ENCODE data around the gene LRSAM1.

The LRSAM1 gene

GRCh38 chr9:127445851-127446712, 5.2 kb upstream of the LRSAM1 start:
- no peak overlapping the region for H3K27ac ChIP-seq
- H4K20me1 ChIP-seq = peaks cover 72% of the 10 kb centered on the region
- H3K4me3 ChIP-seq = no peak overlapping the region
- TF ChIP-seq Cebpa-rat (IDR thresholded peaks at IDR 0.05) = no peak
- no peak overlapping the region for H3K9ac ChIP-seq
- peaks cover 40% of the 10 kb centered on the region for H3K4me1 ChIP-seq
- peaks cover 26% of the 10 kb centered on the region for H3K9me3 ChIP-seq
- no peak overlapping the region for H3K4me2 ChIP-seq
- H3K36me3 ChIP-seq = peaks cover 89% of the 10 kb centered on the region
- no peaks in the 10 kb centered on the region for H3K27me3 ChIP-seq

DNA sequence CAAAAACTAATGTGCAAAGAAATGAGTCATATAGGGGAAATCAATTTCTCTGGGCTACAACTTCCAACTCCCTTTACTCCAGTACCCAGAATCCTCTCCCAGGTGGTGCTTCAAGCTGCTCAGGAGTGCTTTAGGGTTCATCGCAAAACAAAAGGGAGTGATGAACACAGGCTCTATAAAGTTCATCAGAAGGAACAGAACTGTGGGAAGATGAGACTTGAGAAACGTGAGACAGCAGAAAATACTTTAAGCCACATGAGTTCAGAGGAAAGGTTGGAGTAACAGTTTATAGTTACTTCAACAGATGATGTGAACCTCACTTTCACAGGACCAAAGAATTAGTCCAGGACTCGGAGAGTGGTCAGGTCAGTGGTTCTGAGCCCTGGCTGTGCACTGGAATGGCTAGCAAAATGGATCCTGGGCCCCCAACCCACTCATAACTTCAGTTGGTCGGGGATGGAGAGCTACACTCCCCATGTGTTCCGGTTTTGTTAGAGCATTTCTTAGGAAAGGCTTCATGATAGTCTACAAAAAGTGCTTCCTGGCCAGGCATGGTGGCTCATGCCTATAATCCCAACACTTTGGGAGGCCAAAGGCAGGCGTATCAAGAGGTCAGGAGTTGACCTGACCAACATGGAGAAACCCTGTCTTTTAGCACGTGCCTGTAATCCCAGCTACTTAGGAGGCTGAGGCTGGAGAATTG, 4.4 kb upstream of the LRSAM1 start:
- no peak overlapping the region for H3K27ac ChIP-seq
- peaks cover 81% of the 10 kb centered on the region for H3K36me3 ChIP-seq
- no peaks in the 10 kb centered on the region for H3K27me3 ChIP-seq
- TF ChIP-seq Cebpa-rat (IDR thresholded peaks at IDR 0.05) = no peak
- H3K4me2 ChIP-seq = no peak overlapping the region
- H3K9ac ChIP-seq = no peak overlapping the region
- no peak overlapping the region for H3K4me3 ChIP-seq
- H4K20me1 ChIP-seq = peaks cover 72% of the 10 kb centered on the region
- H3K9me3 ChIP-seq = peaks cover 26% of the 10 kb centered on the region
- peaks cover 40% of the 10 kb centered on the region for H3K4me1 ChIP-seq

- TF ChIP-seq Cebpa-rat (IDR thresholded peaks at IDR 0.05) = no peak
- Histone ChIP-seq H3K9ac (no peak overlapping the region), H3K36me3 (peaks cover 74% of the 10 kb centered on the region), H3K4me3 (no peak overlapping the region), H3K4me2 (peak overlapping the region; percentile 99; the same call in 1 of the 2 replicates), H3K4me1 (peaks cover 46% of the 10 kb centered on the region), H3K27me3 (no peaks in the 10 kb centered on the region), H3K27ac (no peak overlapping the region), H4K20me1 (peaks cover 72% of the 10 kb centered on the region), H3K9me3 (peaks cover 26% of the 10 kb centered on the region)
These were observed 3.7 kb upstream of the LRSAM1 start for GRCh38 chr9:127447416-127448111.

DNA sequence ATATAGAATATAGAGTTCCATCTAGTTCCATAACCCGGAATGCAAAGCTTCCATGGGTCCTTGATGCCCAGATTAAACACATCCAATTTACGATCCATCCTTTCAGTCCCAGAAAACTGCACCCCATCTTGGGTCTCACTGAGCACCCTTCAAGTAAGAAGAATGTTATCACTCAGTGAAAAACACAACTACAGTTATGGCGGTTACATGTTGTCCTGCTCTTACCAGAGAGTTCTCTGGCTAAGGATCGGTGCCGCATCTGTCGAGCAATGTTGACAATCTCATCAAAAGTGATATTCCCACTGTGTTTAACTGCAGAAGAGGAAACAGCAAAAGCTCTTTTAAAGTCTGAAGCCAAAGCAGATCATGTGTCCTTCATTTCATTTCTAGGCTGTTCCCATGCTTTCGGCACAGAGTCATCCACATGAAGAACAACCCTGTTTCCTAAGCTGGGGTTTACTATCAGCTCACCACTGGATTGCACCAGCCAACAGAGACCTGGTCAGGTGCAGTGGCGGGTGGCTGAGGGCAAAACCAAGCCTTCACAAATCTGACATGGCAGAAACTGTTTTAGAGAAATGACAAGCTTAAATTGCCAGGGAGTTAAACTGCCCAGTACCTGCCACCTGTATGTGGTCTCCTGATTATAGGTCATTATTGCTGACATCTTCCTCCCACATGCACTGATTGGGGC, 3.1 kb upstream of the LRSAM1 start:
- peaks cover 47% of the 10 kb centered on the region for H3K4me1 ChIP-seq
- peak overlapping the region; percentile 99 for H3K9ac ChIP-seq
- no peak overlapping the region for H3K27ac ChIP-seq
- peak overlapping the region; percentile 98 for H3K4me3 ChIP-seq
- peaks cover 72% of the 10 kb centered on the region for H4K20me1 ChIP-seq
- peak overlapping the region; percentile 99 for H3K4me2 ChIP-seq
- no peak for TF ChIP-seq Cebpa-rat (IDR thresholded peaks at IDR 0.05)
- H3K36me3 ChIP-seq = peaks cover 67% of the 10 kb centered on the region
- H3K9me3 ChIP-seq = peaks cover 26% of the 10 kb centered on the region
- no peaks in the 10 kb centered on the region for H3K27me3 ChIP-seq

- peak overlapping the region; percentile 98 for H3K4me3 ChIP-seq
- H3K36me3 ChIP-seq = peaks cover 63% of the 10 kb centered on the region
- peaks cover 66% of the 10 kb centered on the region for H4K20me1 ChIP-seq
- H3K27ac ChIP-seq = peak overlapping the region; percentile 99
- peak overlapping the region; percentile 99 for H3K9ac ChIP-seq
- peak overlapping the region; percentile 99 for H3K4me2 ChIP-seq
- no peak for TF ChIP-seq Cebpa-rat (IDR thresholded peaks at IDR 0.05)
- peaks cover 20% of the 10 kb centered on the region for H3K9me3 ChIP-seq
- no peaks in the 10 kb centered on the region for H3K27me3 ChIP-seq
- H3K4me1 ChIP-seq = peaks cover 36% of the 10 kb centered on the region
These were observed 1.9 kb upstream of the LRSAM1 start for GRCh38 chr9:127449332-127449966.

DNA sequence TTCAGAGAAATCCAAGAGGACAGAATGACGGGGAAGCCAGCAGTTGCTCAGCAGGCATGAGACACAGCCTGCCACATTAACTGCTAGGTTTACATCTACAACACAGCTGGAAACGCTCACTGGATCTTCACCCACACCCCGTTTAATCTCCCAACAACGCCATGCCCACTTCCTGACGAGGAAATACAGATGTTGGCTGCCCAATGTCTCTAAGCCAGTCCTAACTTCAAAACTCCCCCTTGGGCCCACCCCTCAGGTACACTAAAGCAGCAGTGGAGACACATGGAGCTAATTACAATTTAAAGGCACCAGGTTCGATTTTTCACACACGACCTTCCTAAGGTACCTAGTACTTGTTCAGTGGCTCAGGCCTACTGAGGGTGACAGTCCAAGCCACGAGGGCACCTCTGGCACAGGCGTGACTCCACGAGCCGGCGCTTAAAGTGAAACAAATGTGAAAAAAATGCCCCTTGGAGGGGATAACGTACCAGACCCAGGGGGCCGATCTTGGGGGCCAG, 1.0 kb upstream of the LRSAM1 start:
- Histone ChIP-seq H3K9me3 (peaks cover 11% of the 10 kb centered on the region; the same call in 1 of the 2 replicates), H3K27ac (peak overlapping the region; percentile 99), H3K9ac (peak overlapping the region; percentile 99), H3K27me3 (no peaks in the 10 kb centered on the region), H3K4me2 (peak overlapping the region; percentile 99), H3K4me3 (peak overlapping the region; percentile 98), H3K4me1 (peaks cover 32% of the 10 kb centered on the region), H3K36me3 (peaks cover 59% of the 10 kb centered on the region), H4K20me1 (peaks cover 58% of the 10 kb centered on the region)
- TF ChIP-seq Cebpa-rat (IDR thresholded peaks at IDR 0.05) = no peak

DNA sequence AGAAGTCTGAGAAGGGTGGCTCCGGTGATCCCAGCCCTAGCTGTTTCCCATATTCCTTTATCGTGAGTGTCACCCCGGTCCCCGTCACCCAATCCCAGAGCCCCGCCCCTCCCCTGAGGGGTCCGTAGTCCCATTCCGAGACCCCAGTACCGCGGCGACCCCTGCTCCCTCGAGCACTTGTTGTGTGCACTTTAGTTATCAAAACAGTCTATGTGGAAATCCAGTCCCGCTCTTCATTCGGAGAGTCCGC, 223 bp downstream of the LRSAM1 start:
- Histone ChIP-seq H3K27ac (peak overlapping the region; percentile 99), H3K9ac (peak overlapping the region; percentile 99), H3K36me3 (peaks cover 46% of the 10 kb centered on the region), H3K27me3 (no peaks in the 10 kb centered on the region), H3K9me3 (no peaks in the 10 kb centered on the region), H4K20me1 (peaks cover 45% of the 10 kb centered on the region), H3K4me1 (peaks cover 37% of the 10 kb centered on the region), H3K4me3 (peak overlapping the region; percentile 98), H3K4me2 (peak overlapping the region; percentile 99)
- no peak for TF ChIP-seq Cebpa-rat (IDR thresholded peaks at IDR 0.05)

- peak overlapping the region; percentile 99 for H3K4me2 ChIP-seq
- peak overlapping the region; percentile 98 for H3K4me3 ChIP-seq
- TF ChIP-seq Cebpa-rat (IDR thresholded peaks at IDR 0.05) = no peak
- peaks cover 37% of the 10 kb centered on the region for H3K4me1 ChIP-seq
- H3K9ac ChIP-seq = peak overlapping the region; percentile 99
- peaks cover 45% of the 10 kb centered on the region for H3K36me3 ChIP-seq
- H3K9me3 ChIP-seq = no peaks in the 10 kb centered on the region
- H3K27ac ChIP-seq = peak overlapping the region; percentile 99
- H3K27me3 ChIP-seq = no peaks in the 10 kb centered on the region
- H4K20me1 ChIP-seq = peaks cover 40% of the 10 kb centered on the region
These were observed 747 bp downstream of the LRSAM1 start for GRCh38 chr9:127451858-127452656.
